Fibroblast of villous mesenchyme (primary cell): ENCODE results near the gene VCPKMT. TPM values are rescaled to one million over a fixed set of nuclear protein-coding genes. Genes with fewer than 3 reads are reported as not detected.

Source experiments
- DNase-seq: peaks from one replicate; pipeline ENCODE4 v3.0.0-alpha.2; 2010; ENCODE audit warnings: low read depth
- H3K4me3 ChIP-seq: 2 replicates; pipeline ENCODE4 v1.5.1; 2011; ENCODE audit warnings: low read depth, mild to moderate bottlenecking, low read length
- CTCF ChIP-seq: IDR thresholded peaks from 2 replicates; pipeline ENCODE4 v1.5.1; 2012; ENCODE audit warnings: low read depth, mild to moderate bottlenecking, low read length; ENCODE audit not compliant: insufficient read depth
- total RNA-seq: library from RNA; depleted of rRNA; stranded (reverse); fragments of >200 nt; gene quantifications from 2 replicates; pipeline ENCODE4 v1.2.3, GENCODE V29; 2012

Gene VCPKMT
- total RNA-seq, 1 donor = 7.8 TPM

DNA sequence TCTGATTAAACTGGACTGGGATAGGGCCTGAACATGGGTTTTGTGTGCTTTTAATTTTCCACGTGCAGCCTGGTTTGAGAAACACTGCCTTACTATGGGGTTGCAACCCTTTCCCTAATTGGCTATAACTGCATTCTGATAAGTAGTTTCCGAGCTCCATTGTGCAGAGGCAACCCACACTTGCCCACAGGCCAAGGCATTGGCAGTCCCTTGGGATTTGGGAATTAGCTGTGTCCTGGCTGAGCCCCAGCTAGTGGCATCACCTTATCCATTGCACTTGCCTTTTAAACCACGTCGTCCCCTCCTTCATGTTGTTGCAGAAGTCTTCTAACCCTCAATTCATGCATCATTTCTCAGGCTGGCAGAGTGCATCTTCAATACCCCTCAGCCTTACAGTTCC is 10.2 kb downstream of the VCPKMT start:
- no peak for DNase-seq
- no peak for TF ChIP-seq CTCF
- no peak overlapping the region for H3K4me3 ChIP-seq

DNA sequence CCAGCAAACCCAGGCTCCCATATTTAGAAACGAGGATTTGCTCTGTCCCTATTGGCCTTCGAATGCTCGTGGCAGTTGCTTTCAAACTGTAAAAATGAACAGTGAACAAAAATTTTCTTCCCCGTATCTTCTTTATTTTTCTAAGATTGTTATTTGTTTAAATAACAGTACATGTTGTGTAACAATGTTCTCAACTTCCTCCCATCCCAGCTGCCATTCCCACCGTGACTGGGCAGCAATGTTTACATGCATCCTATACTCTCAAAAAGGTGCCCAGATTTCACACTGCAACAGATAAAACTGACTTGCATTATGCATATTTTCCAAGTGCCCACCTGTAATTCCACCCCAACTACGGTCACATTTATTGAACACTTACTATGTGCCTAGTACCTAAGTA is 12.8 kb downstream of the VCPKMT start:
- H3K4me3 ChIP-seq = no peak overlapping the region
- no peak for DNase-seq
- no peak for TF ChIP-seq CTCF

DNA sequence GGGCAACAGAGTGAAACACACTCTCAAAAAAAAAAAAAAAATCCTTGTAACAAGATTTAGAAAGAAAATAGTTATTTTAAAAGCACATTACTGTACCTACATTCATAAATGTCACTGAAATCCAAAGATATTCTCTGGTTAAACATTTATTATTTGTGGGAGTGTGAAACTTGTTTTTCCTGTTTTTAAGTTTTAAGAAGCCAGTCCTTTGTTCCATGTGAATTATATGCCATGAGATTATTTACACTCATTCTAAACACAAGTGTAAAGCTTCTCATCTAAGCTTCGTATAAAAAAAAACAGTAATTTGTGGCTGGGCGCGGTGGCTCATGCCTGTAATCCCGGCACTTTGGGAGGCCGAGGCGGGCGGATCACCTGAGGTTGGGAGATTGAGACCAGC is 15.0 kb downstream of the VCPKMT start:
- DNase-seq = no peak
- H3K4me3 ChIP-seq = no peak overlapping the region
- no peak for TF ChIP-seq CTCF

- no peak for TF ChIP-seq CTCF
- DNase-seq = no peak
Observed at GRCh38 chr14:50100805-50101204, 15.6 kb downstream of the VCPKMT start.

GRCh38 chr14:50099335-50099734 is 17.0 kb downstream of the VCPKMT start:
- H3K4me3 ChIP-seq = no peak overlapping the region
- TF ChIP-seq CTCF = no peak
- no peak for DNase-seq

More at GRCh38 chr14:50100805-50101204, 15.6 kb downstream of the VCPKMT start:
- no peak overlapping the region for H3K4me3 ChIP-seq

GRCh38 chr14:50095895-50096294 is 20.5 kb downstream of the VCPKMT start:
- no peak overlapping the region for H3K4me3 ChIP-seq
- no peak for TF ChIP-seq CTCF
- no peak for DNase-seq

DNA sequence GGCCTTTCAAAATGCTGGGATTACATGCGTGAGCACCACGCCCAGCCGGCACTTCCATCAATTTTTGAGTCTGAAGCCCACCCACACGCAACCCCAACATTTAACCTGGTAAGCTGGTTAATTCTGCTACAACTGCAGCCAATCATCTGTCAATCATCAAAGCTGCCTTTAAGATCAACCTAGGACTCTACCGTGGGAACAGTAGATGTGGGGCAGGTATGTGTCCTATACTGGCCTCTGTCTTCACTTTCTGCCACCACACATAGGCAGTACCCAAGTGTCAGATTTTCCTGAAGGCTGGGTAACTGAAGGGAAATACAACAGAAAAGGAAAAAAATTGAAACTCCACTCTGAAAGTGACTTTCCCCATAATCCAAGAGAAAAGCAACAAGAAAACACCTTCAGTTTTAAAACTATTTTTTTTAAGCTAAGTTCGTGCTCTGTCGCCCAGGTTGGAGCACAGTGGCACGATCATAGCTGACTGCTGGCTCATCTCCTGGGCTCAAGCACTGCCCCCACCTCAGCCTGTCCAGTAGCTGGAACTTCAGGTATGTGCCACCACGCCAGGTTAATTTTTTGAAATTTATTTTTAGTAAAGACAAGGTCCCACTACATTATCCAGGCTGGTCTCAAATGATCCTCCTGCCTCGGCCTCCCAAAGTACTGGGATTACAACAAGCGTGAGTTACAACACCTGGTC is 22.2 kb downstream of the VCPKMT start:
- no peak for TF ChIP-seq CTCF
- DNase-seq = no peak

More for the DNA sequence above, 22.2 kb downstream of the VCPKMT start:
- H3K4me3 ChIP-seq = no peak overlapping the region
